ENCODE data around the gene ABCA4. TPM values are rescaled to one million over a fixed set of nuclear protein-coding genes. Genes with fewer than 3 reads are reported as not detected.

The ABCA4 gene
- total RNA-seq, 1 experiment from 2014 or later = 1.5 TPM

- Histone ChIP-seq H3K9me3 (ENCODE audit: control insufficient read depth, insufficient read depth, low read depth, low read length) (no peaks in the 10 kb centered on the region), H3K27me3 (ENCODE audit: control insufficient read depth, insufficient read depth, low read length) (no peaks in the 10 kb centered on the region), H3K4me1 (ENCODE audit: control insufficient read depth, insufficient read depth, low read length) (no peaks in the 10 kb centered on the region), H3K36me3 (ENCODE audit: control insufficient read depth, insufficient read depth, low read length) (no peaks in the 10 kb centered on the region), H3K27ac (ENCODE audit: low read length) (no peak overlapping the region), H3K4me3 (ENCODE audit: low read depth in 2 of 2, low read length in 2 of 2) (no peak overlapping the region)
- in situ Hi-C loops (cut with HindIII; ENCODE audit: low pct_unique_long_range_greater_than_20kb, low sequenced_read_pairs) (no loop called here), intact Hi-C loops (cut with micrococcal nuclease; ENCODE audit: unreplicated experiment) (no loop called here)
- TF ChIP-seq REST (IDR thresholded peaks at IDR 0.05; ENCODE audit: insufficient read depth in 1 of 2, low read depth in 2 of 2, low read length in 1 of 2) (no peak), TCF7L2 (IDR thresholded peaks at IDR 0.05; ENCODE audit: low read depth, low read length) (no peak), CTCF (IDR thresholded peaks at IDR 0.05) (no peak), POLR2AphosphoS5 (IDR thresholded peaks at IDR 0.05; ENCODE audit: low read depth, low read length) (no peak), SIN3A (IDR thresholded peaks at IDR 0.05; ENCODE audit: borderline replicate concordance, insufficient read depth, low read depth, low read length) (no peak)
- no TSS peak for BruUV-seq (replicated peaks)
- ATAC-seq (0 out of 2 replicates have a peak, but pooled peaks have one; percentile 22), DNase-seq (ENCODE audit: low read depth, low spot score) (no peak)
- POLR2A ChIA-PET = no interaction called here
- CTCF ChIA-PET = interaction anchor here (1.0 kb wide), 1 partner anchor 549 kb away, joined by 3 read pairs; no protein-coding TSS in a partner anchor
Observed at GRCh38 chr1:94011709-94012595, 109.0 kb downstream of the ABCA4 start.

GRCh38 chr1:94011129-94011528 is 109.8 kb downstream of the ABCA4 start:
- H3K27me3 ChIP-seq (ENCODE audit: control insufficient read depth, insufficient read depth, low read length) = no peaks in the 10 kb centered on the region

More at GRCh38 chr1:94011129-94011528, 109.8 kb downstream of the ABCA4 start:
- H3K36me3 ChIP-seq (ENCODE audit: control insufficient read depth, insufficient read depth, low read length) = no peaks in the 10 kb centered on the region
- no peak overlapping the region for H3K27ac ChIP-seq (ENCODE audit: low read length)
- in situ Hi-C loops (cut with HindIII; ENCODE audit: low pct_unique_long_range_greater_than_20kb, low sequenced_read_pairs) = no loop called here
- no peak overlapping the region for H3K4me3 ChIP-seq (ENCODE audit: low read depth in 2 of 2, low read length in 2 of 2)
- no peak for ATAC-seq
- POLR2A ChIA-PET = no interaction called here
- H3K9me3 ChIP-seq (ENCODE audit: control insufficient read depth, insufficient read depth, low read depth, low read length) = no peaks in the 10 kb centered on the region
- TF ChIP-seq REST (IDR thresholded peaks at IDR 0.05; ENCODE audit: insufficient read depth in 1 of 2, low read depth in 2 of 2, low read length in 1 of 2) = no peak
- CTCF ChIA-PET = interaction anchor here (1.0 kb wide), 1 partner anchor 549 kb away, joined by 3 read pairs; no protein-coding TSS in a partner anchor
- BruUV-seq (replicated peaks) = no TSS peak
- DNase-seq (ENCODE audit: low read depth, low spot score) = no peak
- intact Hi-C loops (cut with micrococcal nuclease; ENCODE audit: unreplicated experiment) = no loop called here
- no peaks in the 10 kb centered on the region for H3K4me1 ChIP-seq (ENCODE audit: control insufficient read depth, insufficient read depth, low read length)

Measured in Panc1 (cell line).